PFSK-1 (cell line): Measurements from ENCODE around the gene EBF4.

ENCODE experiments used
- FOXP2 ChIP-seq: optimal IDR thresholded peaks from 2 replicates; pipeline ENCODE3; 2011; ENCODE audit warnings: borderline replicate concordance, control low read depth, inconsistent platforms; ENCODE audit not compliant: insufficient read depth; ENCODE audit errors: extremely low read length, extremely low read depth
- POLR2AphosphoS5 ChIP-seq: IDR thresholded peaks from 2 replicates; pipeline ENCODE4 v1.6.1; 2012; ENCODE audit warnings: low read depth, mild to moderate bottlenecking, control low read depth, low read length, moderate library complexity
- SIN3A ChIP-seq: IDR thresholded peaks from 2 replicates; pipeline ENCODE4 v1.6.1; 2012; ENCODE audit warnings: mild to moderate bottlenecking, low read length, moderate library complexity, borderline replicate concordance; ENCODE audit not compliant: insufficient read depth
- TAF1 ChIP-seq: IDR thresholded peaks from 2 replicates; pipeline ENCODE4 v1.6.1; 2012; ENCODE audit warnings: low read length, control low read depth, borderline replicate concordance; ENCODE audit not compliant: insufficient read depth
- TF ChIP-seq, protein P1 (sequence below), 2 experiments: IDR thresholded peaks; 2 replicates each; pipeline versions ENCODE4 v1.6.1 to v1.8.0; 2011 to 2012; ENCODE audit warnings: low read depth in 2 of 2, low read length in 2 of 2, control low read depth in 1 of 2, inconsistent platforms in 1 of 2, mild to moderate bottlenecking in 1 of 2, moderate library complexity in 1 of 2; ENCODE audit not compliant: insufficient read depth in 1 of 2

The EBF4 gene

DNA sequence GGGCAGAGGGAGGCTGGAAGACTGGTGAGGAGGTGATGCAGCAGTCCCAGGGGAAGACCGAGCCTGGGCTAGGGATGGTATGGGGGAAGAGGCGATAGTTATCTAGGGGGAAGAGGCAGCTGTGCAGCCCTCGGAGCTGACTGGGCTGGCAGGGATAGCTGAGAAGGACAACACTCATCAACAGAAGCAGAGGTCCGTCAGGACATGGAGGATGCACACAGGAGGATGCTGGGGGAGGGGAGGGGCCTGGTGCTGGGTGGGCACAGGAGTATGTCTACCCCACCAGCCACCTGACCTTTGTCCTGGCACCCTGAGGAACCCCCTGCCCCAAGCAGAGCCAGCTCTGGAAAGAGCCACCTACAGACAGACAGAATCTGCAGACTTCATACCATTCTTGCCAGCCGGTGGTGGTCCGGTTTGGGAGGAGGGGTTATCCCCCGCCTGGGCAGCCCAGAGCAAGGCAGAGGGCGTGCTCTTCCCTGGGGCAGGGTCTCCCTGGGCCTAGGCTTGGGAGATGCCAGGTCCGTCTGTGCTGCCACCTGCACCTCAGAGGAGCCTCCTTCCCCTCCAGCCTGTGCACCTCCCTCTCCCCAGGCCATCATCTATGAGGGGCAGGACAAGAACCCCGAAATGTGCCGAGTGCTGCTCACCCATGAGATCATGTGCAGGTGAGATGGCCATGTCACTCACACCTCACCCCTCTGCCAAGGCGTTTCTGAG, 14.9 kb downstream of the EBF4 start:
- TF ChIP-seq, protein P1, sequence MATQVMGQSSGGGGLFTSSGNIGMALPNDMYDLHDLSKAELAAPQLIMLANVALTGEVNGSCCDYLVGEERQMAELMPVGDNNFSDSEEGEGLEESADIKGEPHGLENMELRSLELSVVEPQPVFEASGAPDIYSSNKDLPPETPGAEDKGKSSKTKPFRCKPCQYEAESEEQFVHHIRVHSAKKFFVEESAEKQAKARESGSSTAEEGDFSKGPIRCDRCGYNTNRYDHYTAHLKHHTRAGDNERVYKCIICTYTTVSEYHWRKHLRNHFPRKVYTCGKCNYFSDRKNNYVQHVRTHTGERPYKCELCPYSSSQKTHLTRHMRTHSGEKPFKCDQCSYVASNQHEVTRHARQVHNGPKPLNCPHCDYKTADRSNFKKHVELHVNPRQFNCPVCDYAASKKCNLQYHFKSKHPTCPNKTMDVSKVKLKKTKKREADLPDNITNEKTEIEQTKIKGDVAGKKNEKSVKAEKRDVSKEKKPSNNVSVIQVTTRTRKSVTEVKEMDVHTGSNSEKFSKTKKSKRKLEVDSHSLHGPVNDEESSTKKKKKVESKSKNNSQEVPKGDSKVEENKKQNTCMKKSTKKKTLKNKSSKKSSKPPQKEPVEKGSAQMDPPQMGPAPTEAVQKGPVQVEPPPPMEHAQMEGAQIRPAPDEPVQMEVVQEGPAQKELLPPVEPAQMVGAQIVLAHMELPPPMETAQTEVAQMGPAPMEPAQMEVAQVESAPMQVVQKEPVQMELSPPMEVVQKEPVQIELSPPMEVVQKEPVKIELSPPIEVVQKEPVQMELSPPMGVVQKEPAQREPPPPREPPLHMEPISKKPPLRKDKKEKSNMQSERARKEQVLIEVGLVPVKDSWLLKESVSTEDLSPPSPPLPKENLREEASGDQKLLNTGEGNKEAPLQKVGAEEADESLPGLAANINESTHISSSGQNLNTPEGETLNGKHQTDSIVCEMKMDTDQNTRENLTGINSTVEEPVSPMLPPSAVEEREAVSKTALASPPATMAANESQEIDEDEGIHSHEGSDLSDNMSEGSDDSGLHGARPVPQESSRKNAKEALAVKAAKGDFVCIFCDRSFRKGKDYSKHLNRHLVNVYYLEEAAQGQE (IDR thresholded peaks at IDR 0.05; ENCODE audit: insufficient read depth in 1 of 2, low read depth in 2 of 2, low read length in 2 of 2): no peak
- no peak for TF ChIP-seq FOXP2
- no peak for TF ChIP-seq TAF1
- no peak for TF ChIP-seq SIN3A
- TF ChIP-seq POLR2AphosphoS5: no peak

DNA sequence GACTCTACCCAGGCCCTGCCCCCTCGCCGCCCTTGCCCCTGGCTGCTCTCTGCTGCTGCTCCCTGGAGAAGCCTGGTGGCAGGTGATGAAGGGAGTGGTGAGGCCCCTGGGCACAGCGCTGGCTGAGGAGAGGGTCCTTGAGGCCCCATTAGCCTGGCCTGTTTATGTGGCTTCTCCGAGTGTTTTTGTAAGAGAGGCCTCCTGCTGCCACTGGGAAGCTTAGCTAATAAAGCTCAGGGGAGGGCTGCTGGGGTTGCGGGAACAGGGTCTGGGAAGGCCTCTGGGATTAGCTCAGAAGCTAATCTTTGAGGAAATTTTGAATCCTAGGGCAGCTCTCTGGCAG, 15.5 kb downstream of the EBF4 start:
- no peak for TF ChIP-seq TAF1
- TF ChIP-seq SIN3A: no peak
- TF ChIP-seq POLR2AphosphoS5: no peak
- TF ChIP-seq FOXP2: no peak
- TF ChIP-seq, protein P1 (IDR thresholded peaks at IDR 0.05; ENCODE audit: insufficient read depth in 1 of 2, low read depth in 2 of 2, low read length in 2 of 2): no peak

DNA sequence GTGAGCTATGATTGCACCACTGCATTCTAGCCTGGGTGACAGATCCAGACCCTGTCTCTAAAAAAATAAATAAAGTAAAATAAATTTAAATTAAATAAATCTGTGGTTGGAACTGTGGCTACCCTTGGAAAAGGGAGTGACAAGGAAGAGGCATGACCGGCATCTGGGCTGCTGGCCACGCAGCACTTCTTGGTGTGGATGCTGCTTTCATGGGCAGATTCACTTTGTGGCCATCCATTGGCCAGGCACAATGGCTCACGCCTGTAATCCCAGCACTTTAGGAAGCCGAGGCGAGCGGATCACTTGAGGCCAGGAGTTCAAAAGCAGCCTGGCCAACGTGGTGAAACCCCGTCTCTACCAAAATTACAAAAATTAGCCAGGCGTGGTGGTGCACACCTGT, 16.1 kb downstream of the EBF4 start:
- TF ChIP-seq POLR2AphosphoS5 (no peak), FOXP2 (no peak), TAF1 (no peak)

- TF ChIP-seq POLR2AphosphoS5 (no peak), FOXP2 (no peak), SIN3A (no peak), TAF1 (no peak)
- TF ChIP-seq, protein P1 (IDR thresholded peaks at IDR 0.05; ENCODE audit: insufficient read depth in 1 of 2, low read depth in 2 of 2, low read length in 2 of 2): no peak
Measured at GRCh38 chr20:2709205-2709981, 16.8 kb downstream of the EBF4 start.

DNA sequence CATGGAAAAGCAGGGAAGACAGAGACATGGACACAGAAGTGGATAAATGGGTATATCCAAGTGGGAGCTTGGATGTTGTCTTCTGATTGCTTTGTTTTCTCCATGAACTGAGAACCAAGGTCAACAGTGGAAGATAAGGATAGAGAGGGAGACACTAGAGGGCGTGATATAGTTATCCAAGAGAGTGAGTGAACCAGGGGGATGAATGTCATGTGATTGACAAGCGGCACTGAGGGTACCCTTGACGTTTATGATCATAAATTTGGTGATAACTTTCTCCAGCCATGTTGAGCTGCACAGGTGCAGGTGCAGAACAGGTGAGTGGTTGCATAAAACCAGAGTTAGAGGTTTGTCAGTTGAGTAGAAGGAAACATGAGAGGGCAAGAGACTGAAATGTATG, 20.7 kb downstream of the EBF4 start:
- no peak for TF ChIP-seq POLR2AphosphoS5
- no peak for TF ChIP-seq SIN3A
- no peak for TF ChIP-seq FOXP2
- TF ChIP-seq TAF1: no peak
- TF ChIP-seq, protein P1 (IDR thresholded peaks at IDR 0.05; ENCODE audit: insufficient read depth in 1 of 2, low read depth in 2 of 2, low read length in 2 of 2): no peak
